NT2/D1 (cell line): ENCODE results near the gene GBP7.

Experiments used
- DNase-seq: peaks from one replicate; pipeline ENCODE4 v3.0.0-alpha.2; 2011; ENCODE audit warnings: low read depth, low spot score
- H3K27me3 ChIP-seq: 2 replicates; pipeline ENCODE4 v1.6.0; 2011; ENCODE audit warnings: mild to moderate bottlenecking; ENCODE audit not compliant: insufficient read length, insufficient read depth
- H3K36me3 ChIP-seq: 2 replicates; pipeline ENCODE4 v1.6.1; 2011; ENCODE audit warnings: mild to moderate bottlenecking, low read length, mixed read lengths; ENCODE audit not compliant: insufficient read depth, insufficient read length
- H3K4me1 ChIP-seq: 2 replicates; pipeline ENCODE4 v1.5.1; 2011; ENCODE audit not compliant: insufficient read depth, insufficient read length
- H3K4me3 ChIP-seq: 2 replicates; pipeline ENCODE4 v1.5.1; 2011; ENCODE audit warnings: low read depth; ENCODE audit not compliant: insufficient read length
- H3K9ac ChIP-seq: 2 replicates; pipeline ENCODE4 v1.6.0; 2011; ENCODE audit warnings: low read depth; ENCODE audit not compliant: insufficient read length
- H3K9me3 ChIP-seq: 2 replicates; pipeline ENCODE4 v1.5.1; 2011; ENCODE audit warnings: mild to moderate bottlenecking, low read length; ENCODE audit not compliant: insufficient read depth
- SUZ12 ChIP-seq: IDR thresholded peaks from 2 replicates; pipeline ENCODE4 v1.6.1; 2011; ENCODE audit not compliant: insufficient read length, insufficient read depth; ENCODE audit errors: extremely low read depth
- YY1 ChIP-seq: IDR thresholded peaks from 2 replicates; pipeline ENCODE4 v1.6.1; 2011; ENCODE audit not compliant: insufficient read length, insufficient read depth
- ZNF274 ChIP-seq: IDR thresholded peaks from 2 replicates; pipeline ENCODE4 v1.6.1; 2011; ENCODE audit warnings: mild to moderate bottlenecking, low read depth, low read length

GBP7 gene

DNA sequence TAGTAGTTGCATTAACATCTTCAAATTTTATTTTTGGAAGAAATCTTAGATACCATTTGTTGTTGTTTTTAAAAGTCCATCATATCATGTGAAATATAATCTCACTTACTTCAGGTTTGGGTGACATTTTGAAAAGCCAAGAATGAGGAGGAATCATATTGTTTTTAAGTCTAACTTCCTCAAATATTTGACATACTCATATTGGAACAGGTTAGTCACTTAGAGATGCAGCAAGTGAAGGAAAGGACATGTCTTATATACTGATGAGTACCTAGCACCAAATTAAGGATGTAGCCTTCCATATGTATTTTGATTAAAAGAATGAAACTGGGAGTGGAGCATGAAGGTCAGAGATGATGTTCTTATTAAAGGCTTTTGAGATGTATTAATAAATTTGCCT is 73.8 kb downstream of the GBP7 start:
- TF ChIP-seq SUZ12 (no peak), ZNF274 (no peak), YY1 (no peak)
- no peaks in the 10 kb centered on the region for H3K4me1 ChIP-seq
- no peak overlapping the region for H3K4me3 ChIP-seq
- H3K36me3 ChIP-seq, result no peaks in the 10 kb centered on the region
- H3K9ac ChIP-seq, result no peak overlapping the region
- no peaks in the 10 kb centered on the region for H3K27me3 ChIP-seq
- no peak for DNase-seq
- H3K9me3 ChIP-seq, result no peaks in the 10 kb centered on the region; the same call in none of the 2 replicates

DNA sequence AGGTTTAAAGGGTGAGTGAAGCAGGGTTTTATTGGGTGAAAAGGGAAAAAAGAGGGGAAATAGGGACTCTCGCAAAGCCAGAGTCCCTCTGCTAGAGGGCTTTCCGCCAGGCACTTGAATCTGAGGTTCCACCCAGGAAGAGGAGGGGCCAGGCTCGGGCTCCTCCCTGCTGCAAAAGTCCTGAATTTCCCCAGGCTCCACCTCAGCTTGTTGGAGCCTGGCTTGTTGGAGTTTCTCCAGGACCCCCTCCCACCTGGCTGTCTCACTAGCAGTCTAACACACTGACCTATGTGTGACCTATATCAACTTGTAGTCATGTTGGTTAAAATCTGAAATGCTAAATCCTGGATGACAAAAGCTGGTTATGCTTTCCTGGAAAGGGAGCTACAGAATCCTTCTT is 75.4 kb downstream of the GBP7 start:
- H3K9me3 ChIP-seq, result no peaks in the 10 kb centered on the region; the same call in none of the 2 replicates
- DNase-seq, result peak; percentile 2
- no peak overlapping the region for H3K4me3 ChIP-seq
- H3K9ac ChIP-seq, result no peak overlapping the region
- no peaks in the 10 kb centered on the region for H3K4me1 ChIP-seq
- no peaks in the 10 kb centered on the region for H3K27me3 ChIP-seq
- TF ChIP-seq YY1, result no peak
- TF ChIP-seq ZNF274, result no peak
- no peak for TF ChIP-seq SUZ12
- no peaks in the 10 kb centered on the region for H3K36me3 ChIP-seq

DNA sequence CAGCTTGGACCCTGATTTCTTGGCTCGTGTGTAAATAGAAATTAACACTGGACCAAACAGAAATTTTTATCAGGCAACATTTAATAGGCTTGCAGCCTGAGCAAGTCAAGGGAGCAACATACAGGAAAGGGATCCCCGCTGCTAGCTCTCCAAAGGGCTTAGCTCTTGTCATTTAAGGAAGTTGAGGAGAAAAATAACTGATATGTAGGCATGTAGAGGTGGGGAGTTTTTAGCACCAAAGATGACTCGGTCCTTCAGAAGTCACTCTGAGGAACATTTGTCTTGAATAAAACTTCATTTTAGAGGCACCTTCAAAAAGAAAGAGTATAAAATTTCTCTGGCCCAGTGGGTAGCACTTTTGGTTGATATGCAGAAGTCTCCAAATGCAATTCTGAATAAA is 76.9 kb downstream of the GBP7 start:
- Histone ChIP-seq H3K27me3 (no peaks in the 10 kb centered on the region), H3K9ac (no peak overlapping the region), H3K9me3 (no peaks in the 10 kb centered on the region; the same call in none of the 2 replicates), H3K4me3 (no peak overlapping the region), H3K36me3 (no peaks in the 10 kb centered on the region), H3K4me1 (no peaks in the 10 kb centered on the region)
- no peak for DNase-seq
- TF ChIP-seq YY1, result no peak
- TF ChIP-seq SUZ12, result no peak
- no peak for TF ChIP-seq ZNF274

DNA sequence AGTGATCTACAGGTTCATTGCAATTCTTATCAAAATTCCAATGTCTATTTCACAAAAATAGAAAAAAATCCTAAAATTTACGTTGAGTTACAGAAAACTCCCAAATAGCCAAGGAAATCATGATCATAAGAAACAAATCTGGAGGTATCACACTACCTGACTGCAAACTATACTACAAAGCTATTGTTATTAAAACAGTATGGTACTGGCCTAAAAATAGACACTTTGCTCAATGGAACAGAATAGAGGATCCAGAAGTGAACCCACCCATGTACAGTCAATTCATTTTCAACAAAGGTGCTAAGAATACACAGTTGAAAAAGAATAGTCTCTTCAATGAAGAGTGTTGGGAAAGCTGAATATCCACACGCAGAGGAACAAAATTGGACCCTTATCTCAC is 80.1 kb downstream of the GBP7 start:
- no peak overlapping the region for H3K9ac ChIP-seq
- TF ChIP-seq SUZ12 (no peak), ZNF274 (no peak), YY1 (no peak)
- H3K4me1 ChIP-seq, result no peaks in the 10 kb centered on the region
- DNase-seq, result no peak
- no peak overlapping the region for H3K4me3 ChIP-seq
- H3K27me3 ChIP-seq, result no peaks in the 10 kb centered on the region
- H3K9me3 ChIP-seq, result no peaks in the 10 kb centered on the region; the same call in none of the 2 replicates
- H3K36me3 ChIP-seq, result no peaks in the 10 kb centered on the region

DNA sequence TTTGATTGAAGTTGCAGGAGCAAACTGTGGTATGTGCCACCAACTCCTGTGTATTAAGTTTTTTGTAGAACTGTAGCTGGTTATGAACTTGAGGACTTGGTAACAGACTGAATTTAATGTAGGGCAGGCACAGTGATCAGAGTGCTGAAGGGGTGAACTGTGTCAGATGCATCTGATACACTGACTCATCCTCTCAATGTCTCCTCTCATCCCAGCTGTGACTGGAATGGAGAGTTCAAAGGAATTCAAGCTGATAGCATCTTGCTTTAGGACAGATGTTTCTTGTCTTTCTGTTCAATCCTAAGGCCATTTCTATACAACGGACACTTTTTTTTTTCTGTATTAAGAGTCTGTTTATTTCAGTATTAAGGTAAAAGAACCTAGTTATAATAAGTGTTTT is 85.8 kb downstream of the GBP7 start:
- H3K9me3 ChIP-seq, result no peaks in the 10 kb centered on the region
- no peak overlapping the region for H3K4me3 ChIP-seq
- TF ChIP-seq ZNF274 (no peak), YY1 (no peak)
- H3K36me3 ChIP-seq, result no peaks in the 10 kb centered on the region
- H3K4me1 ChIP-seq, result no peaks in the 10 kb centered on the region
- no peak overlapping the region for H3K9ac ChIP-seq
- H3K27me3 ChIP-seq, result no peaks in the 10 kb centered on the region
- DNase-seq, result no peak

DNA sequence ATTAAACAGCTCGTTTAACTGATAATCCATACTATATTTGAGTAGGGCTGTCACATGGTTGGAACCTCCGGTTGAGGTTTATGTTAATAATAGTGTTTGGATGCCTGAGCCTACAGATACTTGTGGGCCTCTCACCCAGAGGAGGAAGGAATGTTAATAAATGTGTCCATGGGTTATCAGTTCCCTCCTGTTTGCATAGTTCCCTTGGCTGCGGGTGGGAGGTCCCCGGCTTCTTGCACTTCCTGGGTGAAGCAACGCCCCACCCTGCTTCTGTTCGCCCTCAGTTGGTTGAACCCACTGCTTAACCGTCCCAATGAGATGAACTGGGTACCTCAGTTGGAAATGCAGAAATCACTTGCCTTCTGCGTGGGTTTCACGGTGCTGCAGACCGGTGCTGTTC is 87.2 kb downstream of the GBP7 start:
- DNase-seq, result no peak
- Histone ChIP-seq H3K36me3 (no peaks in the 10 kb centered on the region), H3K9ac (no peak overlapping the region), H3K4me3 (no peak overlapping the region), H3K27me3 (no peaks in the 10 kb centered on the region), H3K4me1 (no peaks in the 10 kb centered on the region), H3K9me3 (no peaks in the 10 kb centered on the region)
- no peak for TF ChIP-seq YY1
- no peak for TF ChIP-seq SUZ12
- TF ChIP-seq ZNF274, result no peak

DNA sequence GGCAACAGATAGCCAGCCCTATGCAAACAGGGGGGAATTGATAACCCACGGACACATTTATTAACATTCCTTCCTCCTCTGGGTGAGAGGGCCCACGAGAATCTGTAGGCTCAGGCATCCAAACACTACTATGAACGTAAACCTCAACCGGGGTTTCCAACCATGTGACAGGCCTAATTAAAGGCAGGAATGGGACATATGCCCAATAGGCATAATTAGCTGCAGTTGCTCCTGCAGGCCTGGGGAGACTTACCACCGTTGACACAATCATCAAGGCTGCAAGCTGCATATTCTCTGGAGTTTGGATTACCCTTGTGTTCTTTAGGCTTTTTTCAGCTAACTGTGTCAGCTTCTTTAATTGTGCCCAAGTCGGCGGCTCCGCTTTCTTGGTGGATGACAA is 88.6 kb downstream of the GBP7 start:
- Histone ChIP-seq H3K36me3 (no peaks in the 10 kb centered on the region), H3K9me3 (no peaks in the 10 kb centered on the region), H3K9ac (no peak overlapping the region), H3K4me1 (no peaks in the 10 kb centered on the region), H3K4me3 (no peak overlapping the region), H3K27me3 (no peaks in the 10 kb centered on the region)
- TF ChIP-seq SUZ12 (no peak), YY1 (no peak), ZNF274 (no peak)
- no peak for DNase-seq

DNA sequence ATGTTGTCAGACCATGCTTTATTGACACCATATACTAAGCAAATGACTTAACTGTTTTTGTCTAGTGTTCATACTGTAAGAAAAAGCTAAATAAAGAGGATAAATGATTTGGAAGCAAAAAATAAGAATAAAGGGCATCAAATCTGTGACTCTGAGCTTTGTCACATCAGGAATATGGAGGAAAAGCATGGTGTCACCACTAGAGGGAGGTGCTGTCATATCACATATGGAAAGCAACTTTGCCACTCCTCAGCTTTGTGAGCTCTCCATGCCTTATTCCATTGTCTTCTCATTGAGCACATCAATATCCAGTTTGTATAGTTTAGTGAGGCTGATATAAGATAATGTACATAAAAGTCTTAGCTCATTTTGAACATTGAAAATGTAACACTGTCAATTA is 90.0 kb downstream of the GBP7 start:
- Histone ChIP-seq H3K9ac (no peak overlapping the region), H3K27me3 (no peaks in the 10 kb centered on the region), H3K36me3 (no peaks in the 10 kb centered on the region), H3K4me1 (no peaks in the 10 kb centered on the region), H3K9me3 (peaks cover 10% of the 10 kb centered on the region), H3K4me3 (no peak overlapping the region)
- TF ChIP-seq ZNF274, result no peak
- no peak for TF ChIP-seq YY1
- TF ChIP-seq SUZ12, result no peak
- DNase-seq, result peak; percentile 61
